8988T (cell line): ENCODE measurements around the gene CCDC88A.
A peak's percentile ranks its signal among the peaks of the same experiment; 100 is the strongest.
"Not testable (repeated sequence)": the region's sequence is repeated elsewhere in the genome, so short reads cannot be mapped to it uniquely, and the experiment has no call there.

Experiments
- DNase-seq: peaks from one replicate; pipeline ENCODE4 v3.0.0; 2011

Gene CCDC88A

GRCh38 chr2:55301277-55301676 is 118.4 kb downstream of the CCDC88A start:
- no peak for DNase-seq

GRCh38 chr2:55296393-55296792 is 123.3 kb downstream of the CCDC88A start:
- DNase-seq = no peak

DNA sequence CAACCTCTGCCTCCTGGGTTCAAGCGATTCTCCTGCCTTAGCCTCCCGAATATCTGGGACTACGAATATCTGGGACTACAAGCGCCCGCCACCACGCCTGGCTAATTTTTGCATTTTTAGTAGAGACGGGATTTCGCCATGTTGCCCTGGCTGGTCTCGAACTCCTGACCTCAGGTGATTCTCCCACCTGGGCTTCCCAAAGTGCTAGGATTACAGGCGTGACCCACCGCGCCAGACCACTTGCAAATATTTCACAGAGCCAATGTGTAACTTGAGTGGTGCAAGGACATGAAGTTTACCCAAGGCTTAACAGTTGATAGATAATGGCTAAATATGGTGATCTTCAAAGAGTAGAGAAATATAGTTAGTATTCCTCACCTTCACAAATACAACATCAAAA is 136.6 kb downstream of the CCDC88A start:
- DNase-seq = no peak

- DNase-seq = peak; percentile 26
Measured at GRCh38 chr2:55282110-55282917, 137.3 kb downstream of the CCDC88A start.

- not testable (repeated sequence) for DNase-seq
Measured at GRCh38 chr2:55280851-55281546, 138.7 kb downstream of the CCDC88A start.

DNA sequence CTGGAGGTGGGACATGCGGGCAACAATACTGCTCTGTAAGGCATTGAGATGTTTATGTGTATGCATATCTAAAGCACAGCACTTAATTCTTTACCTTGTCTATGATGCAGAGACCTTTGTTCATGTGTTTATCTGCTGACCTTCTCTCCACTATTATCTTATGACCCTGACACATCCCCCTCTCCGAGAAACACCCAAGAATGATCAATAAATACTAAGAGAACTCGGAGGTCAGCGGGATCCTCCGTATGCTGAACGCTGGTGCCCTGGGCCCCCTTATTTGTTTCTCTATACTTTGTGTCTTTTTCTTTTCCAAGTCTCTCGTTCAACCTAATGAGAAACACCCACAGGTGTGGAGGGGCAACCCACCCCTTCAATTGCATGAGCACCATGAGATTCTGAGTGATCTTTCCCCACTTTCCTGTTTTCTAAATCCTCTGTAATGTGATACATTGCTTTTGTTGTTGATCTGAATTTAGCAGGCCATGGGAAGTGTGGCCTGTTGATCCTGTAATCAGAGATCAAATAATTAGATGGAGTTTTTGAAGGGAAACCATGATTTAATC is 139.7 kb downstream of the CCDC88A start:
- not testable (repeated sequence) for DNase-seq

- DNase-seq = not testable (repeated sequence)
Measured at GRCh38 chr2:55279214-55279835, 140.3 kb downstream of the CCDC88A start.

- DNase-seq = no peak
Measured at GRCh38 chr2:55277310-55277709, 142.3 kb downstream of the CCDC88A start.

- DNase-seq = not testable (repeated sequence)
Measured at GRCh38 chr2:55274346-55274745, 145.3 kb downstream of the CCDC88A start.

GRCh38 chr2:55269645-55269990 is 150.0 kb downstream of the CCDC88A start:
- no peak for DNase-seq

DNA sequence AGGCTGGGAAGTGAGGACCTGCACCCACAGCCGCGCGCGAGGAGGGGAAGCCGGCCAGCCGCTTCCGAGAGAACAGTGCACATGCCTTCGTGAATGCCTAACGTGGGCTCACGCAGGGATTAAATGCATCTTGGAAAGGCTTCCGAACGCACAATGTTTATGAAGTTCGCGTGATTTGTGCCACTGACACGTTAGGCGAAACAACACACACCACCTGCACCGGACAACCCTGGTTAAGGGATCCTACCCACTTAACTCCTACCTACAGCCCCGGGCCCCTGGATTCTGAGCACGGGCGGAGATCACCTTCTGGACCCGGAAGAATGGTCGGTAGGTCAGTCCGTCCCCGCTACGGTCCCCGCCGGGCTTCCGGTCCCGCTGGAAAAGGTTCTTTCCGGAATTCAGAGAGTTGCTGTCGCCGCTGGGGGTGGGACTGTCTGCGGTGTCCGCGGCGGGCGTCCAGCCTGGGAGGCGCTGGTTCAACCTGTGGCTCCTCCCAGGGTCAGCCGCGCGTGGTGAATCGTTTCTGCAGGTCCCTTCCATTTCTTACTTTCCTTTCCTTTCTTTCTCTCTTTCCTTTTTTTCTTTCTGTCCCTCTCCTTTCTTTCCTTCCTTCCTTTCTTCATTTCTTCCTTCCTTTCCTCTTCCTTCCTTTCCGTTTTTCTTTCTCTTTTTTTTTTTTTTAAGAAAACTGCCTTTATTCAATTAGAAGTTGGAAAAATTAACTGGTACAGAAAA is 150.6 kb downstream of the CCDC88A start, which contains the start of gene MTIF2:
Gene MTIF2, minus strand, starts transcription at position 325 of the 738 bp plus-strand sequence. CDS start 5,373 bp downstream, outside the sequence.
- DNase-seq = peak; percentile 58

DNA sequence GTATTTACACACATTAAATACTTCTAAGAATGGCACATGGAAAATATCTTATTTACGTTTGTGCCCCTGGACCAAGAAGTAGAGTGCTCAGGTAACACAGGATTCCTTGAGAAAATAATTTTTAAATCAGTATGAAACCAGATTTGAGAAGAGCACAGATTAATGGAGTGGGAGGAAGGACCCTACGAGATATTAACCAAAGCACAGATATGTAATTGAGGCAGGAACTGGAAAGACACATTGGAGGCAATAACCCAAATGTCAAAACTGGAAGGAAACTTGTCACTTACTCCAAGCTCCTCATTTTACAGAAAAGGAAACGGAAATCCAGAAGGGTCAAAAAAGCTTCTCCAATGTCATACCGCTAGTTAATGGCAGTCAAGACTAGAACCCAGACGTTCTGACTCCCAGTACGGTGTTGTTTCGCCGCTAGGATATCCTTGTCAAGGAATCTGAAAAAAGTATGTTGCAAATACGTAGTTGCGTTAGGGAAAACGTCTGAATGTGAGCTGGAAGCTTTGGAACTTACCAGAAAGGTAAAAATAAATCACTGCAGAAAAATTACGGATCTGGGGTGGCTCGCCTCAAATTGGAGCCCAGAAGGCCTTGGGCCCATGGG is 151.3 kb downstream of the CCDC88A start:
- no peak for DNase-seq

DNA sequence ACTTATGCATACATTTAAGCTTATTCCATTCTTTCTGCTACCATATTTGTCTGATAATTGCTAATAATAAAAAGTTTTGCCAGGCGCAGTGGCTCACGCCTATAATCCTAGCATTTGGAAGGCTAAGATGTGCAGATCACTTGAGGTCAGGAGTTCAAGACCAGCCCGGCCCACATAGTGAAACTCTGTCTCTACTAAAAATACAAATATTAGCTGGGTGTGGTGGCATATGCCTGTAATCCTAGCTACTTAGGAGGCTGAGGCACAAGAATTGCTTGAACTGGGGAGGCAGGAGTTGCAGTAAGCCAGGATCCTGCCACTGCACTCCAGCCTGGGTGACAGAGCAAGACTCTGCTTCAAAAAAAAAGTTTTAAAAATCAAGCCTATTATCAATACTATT is 160.1 kb downstream of the CCDC88A start:
- DNase-seq = not testable (repeated sequence)

- DNase-seq = no peak
Measured at GRCh38 chr2:55252832-55253231, 166.8 kb downstream of the CCDC88A start.

DNA sequence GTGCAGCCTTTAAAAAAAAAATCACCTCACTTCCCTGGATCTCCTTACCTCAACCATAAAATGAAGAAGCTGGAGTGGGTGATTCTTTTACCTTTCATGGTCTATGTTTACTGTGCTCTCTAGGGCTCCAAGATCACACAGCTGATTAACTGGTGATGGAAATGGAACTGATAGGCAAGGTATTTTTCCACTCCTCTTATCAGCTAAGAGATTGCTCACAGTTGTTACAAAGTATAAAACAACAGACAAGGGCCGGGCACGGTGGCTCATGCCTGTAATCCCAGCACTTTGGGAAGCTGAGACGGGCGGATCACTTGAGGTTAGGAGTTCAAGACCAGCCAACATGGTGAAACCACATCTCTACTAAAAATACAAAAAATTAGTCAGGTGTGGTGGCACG is 172.6 kb downstream of the CCDC88A start:
- DNase-seq = no peak

GRCh38 chr2:55245411-55245810 is 174.2 kb downstream of the CCDC88A start:
- DNase-seq = no peak

DNA sequence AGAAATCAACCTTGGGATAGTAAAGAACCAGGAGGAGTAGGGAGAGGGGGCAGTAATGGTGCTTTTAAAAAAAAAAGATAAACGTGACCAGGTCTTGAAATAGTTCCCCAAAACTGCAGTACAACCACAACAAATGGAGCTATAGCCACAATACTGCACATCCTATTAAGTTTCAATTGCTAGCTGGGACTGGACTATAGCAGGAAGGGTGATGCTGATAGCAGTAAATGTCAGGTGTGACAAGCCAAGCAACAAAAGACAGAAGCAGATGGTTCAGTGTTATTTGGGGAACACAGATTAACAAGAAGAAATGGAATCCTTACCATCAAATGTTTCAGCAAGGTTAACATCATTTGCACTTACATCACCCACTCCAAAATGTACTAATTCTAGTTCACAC is 177.0 kb downstream of the CCDC88A start:
- DNase-seq = no peak

GRCh38 chr2:55241582-55241981 is 178.1 kb downstream of the CCDC88A start:
- not testable (repeated sequence) for DNase-seq

DNA sequence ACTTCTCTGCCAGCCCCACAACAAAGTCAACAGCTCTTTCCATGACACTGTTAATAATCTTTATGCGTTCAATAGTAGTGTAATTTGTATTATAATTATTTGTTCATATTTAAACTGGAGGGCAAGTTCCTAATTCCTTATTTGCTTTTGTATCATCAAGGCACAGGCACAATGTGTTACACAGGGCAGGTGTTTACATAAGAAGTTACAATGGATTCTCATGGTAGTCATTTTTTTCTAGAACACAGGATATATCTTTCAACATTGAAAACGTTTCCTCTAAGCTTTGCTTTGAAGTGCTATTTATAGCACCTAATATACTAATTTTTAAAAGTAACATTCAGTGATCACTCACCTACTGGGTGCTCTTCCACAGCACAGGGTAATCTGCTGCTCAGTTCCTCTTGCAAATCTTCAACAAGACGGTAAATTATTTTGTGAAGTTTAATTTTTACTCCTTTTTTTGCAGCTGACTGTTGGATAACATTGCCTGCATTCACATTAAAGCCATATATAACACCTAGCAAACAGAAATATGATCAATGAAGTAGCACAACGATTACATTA is 179.9 kb downstream of the CCDC88A start:
- no peak for DNase-seq
